Activated T-cell treated with anti-CD3 and anti-CD28 coated beads for 1 hour (primary cell): ENCODE data around the gene APRT.
"Not testable (repeated sequence)": the region's sequence is repeated elsewhere in the genome, so short reads cannot be mapped to it uniquely, and the experiment has no call there.

ENCODE experiments used
- DNase-seq: peaks from one replicate; pipeline ENCODE4 v3.0.0-alpha.2; 2020; ENCODE audit warnings: low read depth

Gene APRT

DNA sequence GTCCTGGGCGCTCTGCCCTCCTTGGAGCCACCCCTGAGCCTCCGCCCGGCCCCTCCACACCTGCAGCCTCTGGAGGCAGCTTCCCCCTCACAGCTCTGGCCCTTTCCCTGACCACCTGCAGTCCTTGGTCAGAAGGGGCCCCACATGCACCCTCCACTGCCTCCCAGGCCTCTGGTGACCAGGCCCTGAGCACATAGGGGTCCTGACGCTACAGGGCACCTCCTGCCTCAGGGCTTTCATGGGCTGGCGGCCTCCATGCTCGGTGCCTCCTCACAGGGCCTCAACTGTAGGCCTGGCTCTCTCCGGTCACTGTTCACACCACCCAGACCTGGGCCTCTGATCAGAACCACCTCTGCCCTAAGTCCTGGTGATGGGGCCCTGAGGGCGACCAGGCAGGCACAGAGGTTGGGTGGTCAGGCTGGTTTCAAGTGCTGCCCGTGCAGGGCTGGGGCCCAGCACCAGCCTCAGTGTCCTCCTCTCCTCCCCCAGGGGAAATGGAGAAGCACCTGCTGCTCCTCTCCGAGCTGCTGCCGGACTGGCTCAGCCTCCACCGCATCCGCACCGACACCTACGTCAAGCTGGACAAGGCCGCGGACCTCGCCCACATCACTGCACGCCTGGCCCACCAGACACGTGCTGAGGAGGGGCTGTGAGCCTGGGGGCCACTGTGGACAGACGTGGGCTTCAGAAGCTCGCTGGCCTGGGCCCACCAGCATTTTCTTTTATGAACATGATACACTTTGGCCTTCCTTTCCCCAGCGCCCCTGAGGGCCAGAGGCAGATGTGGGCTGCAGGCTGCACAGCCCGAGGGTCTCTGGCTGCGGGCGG, 3.9 kb downstream of the APRT start:
- no peak for DNase-seq

DNA sequence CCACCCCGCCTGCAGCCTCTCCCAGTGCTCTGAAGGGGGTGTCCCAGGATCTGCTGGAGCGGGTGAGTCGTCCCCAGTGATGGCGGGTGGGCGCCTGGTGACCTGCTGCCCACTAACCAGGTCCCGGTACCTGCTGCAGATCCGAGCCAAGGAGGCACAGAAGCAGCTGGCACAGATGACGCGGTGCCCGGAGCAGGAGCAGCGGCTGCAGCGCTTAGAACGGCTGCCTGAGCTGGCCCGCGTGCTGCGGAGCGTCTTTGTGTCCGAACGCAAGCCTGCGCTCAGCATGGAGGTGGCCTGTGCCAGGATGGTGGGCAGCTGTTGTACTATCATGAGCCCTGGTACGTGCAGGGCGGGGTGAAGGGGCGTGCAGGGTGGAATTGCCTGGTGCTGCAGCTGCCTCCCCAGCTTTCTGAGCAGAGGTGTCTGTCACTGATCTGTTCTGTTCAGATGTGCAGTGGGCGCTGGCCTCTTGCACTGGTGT, 4.5 kb downstream of the APRT start:
- no peak for DNase-seq

DNA sequence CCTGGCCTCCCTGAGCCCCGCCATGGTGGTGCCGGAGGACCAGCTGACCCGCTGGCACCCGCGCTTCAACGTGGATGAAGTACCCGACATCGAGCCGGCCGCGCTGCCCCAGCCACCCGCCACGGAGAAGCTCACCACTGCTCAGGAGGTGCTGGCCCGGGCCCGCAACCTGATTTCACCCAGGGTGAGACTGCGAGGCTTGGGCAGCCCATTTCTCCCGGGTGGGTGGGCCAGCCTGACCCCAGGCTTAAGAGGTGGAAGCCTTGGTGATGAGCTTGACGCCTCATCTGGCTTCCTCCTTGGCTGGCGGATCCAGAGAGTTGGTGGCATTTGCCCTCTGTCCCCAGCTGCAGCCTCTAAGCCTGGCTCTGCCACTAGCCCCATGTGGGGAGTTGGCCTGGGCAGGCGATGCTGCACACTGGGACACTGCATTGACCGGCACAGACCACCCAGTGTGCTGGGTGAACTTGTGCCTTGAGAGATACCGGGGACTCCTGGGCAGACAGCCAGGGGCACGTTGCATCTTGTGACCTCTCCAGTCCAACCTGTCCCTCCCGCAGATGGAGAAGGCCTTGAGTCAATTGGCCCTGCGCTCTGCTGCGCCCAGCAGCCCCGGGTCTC, 5.1 kb downstream of the APRT start:
- no peak for DNase-seq

DNA sequence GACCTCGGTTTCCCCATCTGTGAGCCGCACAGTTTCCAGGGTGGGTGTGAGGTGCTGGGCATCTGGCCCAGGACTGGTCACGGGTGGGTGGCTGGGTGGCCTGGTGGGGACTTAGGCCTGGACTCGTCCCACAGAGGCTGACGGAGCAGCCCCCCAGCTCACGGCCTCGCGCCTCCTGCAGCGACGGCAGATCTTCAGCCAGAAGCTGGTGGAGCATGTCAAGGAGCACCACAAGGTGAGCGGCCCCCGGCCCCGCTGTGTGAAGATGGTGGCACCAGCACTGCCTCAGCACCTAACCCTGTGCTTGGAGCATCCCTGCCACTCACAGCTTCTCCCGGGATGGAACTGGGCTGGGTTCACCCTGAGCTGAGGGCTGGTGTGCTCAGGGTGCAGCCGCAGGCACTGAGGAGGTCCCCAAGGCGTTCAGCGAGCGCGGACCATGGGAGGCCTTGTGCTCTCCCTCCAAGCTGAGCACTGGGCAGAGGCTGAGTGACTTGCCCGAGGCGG, 5.8 kb downstream of the APRT start:
- no peak for DNase-seq

GRCh38 chr16:88805340-88805715, 6.4 kb downstream of the APRT start:
- no peak for DNase-seq

- DNase-seq = no peak
These were observed 7.0 kb downstream of the APRT start for GRCh38 chr16:88804552-88805339.

DNA sequence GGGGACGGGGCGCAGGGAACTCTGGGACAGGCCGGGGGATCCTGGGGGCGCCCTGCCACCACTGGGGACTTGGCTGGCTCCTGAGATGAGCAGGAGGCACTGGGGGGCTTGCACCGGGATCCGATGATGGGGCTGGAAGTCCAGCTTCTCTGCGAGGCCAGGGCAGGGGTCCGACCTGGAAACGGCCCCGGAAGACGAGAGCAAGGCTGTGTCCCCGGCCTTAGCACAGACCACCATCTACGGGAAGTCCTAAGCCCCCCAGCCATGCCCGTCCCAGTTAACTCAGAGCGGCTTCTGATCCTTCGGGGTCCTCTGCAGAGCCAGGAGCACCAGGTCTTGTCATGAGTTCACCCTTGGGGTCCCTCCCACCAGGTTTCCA, 7.6 kb downstream of the APRT start:
- no peak for DNase-seq

DNA sequence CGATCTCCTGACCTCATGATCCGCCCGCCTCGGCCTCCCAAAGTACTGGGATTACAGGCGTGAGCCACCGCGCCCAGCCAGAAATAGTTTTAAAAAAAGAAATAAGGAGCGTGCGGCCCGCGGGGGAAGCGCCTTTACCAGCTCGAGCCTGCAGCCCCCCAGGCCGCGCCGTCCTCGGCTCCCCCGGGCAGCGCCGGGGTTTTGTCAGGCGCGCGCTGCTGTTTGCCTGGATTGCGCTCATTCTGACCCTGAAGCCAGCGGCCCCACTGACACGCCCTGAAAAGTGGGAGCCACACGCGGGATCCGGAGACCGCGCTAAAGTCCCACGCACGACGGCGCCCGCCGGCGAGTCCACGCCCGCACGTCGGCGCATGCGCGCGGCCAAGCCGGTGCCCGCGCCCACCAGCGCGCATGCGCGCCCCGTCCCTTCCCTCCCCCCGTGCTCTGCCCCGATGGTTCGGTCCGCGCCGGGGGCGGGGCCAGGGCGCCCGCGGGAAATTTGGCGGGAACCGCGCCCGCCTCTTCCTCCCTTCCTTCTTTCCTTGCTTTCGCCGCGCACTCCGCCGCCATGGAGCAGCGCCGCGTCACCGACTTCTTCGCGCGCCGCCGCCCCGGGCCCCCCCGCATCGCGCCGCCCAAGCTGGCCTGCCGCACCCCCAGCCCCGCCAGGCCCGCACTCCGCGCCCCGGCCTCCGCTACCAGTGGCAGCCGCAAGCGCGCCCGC, 8.3 kb downstream of the APRT start, which contains the start of gene CDT1:
Gene CDT1 (plus strand): TSS at position 526 of the 724 bp plus-strand sequence. CDS start 43 bp downstream, at position 569.
- DNase-seq = peak; percentile 81

DNA sequence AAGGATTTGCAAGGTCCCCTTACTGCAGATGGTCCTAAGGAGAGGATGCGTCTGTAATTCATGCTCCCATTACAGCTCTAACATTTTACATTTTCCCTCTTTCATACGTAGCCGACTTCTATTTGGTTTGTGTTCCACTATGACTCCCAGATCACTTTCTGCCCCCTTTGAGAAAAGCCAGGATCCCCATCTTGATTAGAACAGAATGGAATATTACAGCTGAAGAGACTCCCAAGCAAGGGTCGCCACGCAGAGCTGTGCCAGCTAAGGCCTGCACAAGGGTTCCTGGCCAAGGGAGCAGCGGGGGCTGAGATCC, 11.5 kb downstream of the APRT start:
- DNase-seq = no peak

DNA sequence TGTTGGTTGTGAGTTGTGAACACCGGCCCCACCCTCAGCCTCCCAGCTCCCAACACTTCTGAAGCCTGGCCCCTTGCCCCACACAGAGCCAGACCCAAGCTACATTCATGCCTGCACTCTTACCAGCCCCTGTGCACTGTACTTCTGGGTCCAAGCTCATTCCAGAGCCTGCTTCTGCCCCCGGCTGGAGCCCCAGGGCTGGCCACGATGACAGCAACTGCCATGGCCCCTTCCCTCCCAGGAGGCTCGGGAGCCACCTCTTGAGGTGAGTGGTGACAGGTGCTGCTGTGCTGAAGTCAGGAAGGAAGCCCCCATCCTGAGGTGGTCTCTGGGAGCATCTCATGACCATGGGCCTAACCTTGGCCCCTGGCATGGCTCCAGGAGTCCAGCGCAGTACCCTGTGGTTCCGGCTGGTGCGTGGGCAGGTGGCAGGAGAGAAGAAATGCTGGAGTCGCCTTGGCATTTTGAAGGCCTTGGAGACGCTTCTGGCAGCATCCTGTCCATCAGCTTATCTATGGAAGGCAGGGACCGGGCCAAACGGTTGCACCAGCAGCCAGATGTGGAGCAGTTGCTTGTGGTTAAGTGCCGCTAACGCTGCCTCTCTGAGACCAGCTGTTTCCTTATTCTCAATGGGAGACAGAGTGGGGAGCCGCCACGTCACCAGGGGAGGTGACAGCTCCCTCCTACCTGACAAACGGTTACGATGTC, 12.0 kb downstream of the APRT start:
- DNase-seq = no peak

DNA sequence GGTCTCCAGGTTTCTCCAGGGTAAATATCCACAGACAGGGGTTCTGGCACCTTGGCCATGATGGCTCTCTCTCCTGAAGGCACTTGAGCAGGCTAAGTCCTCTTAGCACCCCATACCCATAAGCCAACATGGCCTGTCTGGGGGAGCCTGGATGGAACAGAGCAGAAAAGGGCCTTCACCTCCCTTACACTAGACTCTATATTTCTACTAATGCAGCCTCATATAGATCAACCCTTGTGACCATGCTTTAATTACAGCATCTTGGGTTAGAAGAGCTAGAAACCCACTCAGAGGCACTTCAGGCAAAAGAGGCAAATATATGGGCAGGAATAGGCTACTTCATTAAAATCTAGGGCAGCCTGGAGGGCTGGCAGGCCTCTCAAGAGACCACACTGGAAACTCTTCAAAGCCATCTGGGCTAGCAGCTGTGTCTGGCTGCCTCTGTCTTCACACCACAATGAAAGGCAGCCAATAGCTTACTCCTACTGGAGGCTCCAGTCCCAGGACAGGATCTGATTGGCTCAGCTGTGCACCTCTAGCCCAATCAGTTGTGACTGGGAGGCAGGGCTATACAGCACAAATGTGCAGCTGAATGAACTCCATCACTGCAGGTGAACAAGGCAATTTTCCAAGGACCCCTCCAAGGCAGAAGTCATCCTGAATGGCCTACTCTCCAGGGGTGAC, 12.8 kb downstream of the APRT start:
- DNase-seq = no peak

GRCh38 chr16:88798073-88798472, 13.7 kb downstream of the APRT start:
- DNase-seq = no peak

GRCh38 chr16:88796278-88796677, 15.4 kb downstream of the APRT start:
- DNase-seq = no peak

GRCh38 chr16:88793251-88793954, 18.3 kb downstream of the APRT start:
- no peak for DNase-seq

- no peak for DNase-seq
These were observed 19.0 kb downstream of the APRT start for GRCh38 chr16:88792668-88793250.

DNA sequence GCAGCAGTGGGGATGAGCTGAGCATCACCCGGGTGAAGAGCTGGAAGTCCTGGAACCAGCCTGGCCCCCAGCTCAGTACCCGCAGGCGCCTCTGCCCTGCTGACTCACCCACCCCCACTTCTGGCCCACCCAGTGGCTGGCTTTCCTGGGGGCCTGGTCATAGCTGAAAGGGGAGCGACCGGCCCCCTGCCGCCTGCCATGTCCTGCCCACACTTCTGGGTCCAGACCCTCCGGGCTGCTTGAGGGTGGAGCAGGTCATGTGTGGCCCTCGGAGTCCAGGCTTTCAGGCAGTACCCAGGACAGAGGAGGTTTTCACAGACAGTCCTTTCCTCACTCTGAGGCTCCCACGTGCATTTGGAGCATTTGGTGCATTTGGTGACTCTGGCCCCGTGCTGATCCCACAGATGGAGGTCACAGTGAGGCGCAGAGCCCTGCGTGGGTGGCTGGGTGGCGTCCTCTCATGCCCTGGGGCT, 19.6 kb downstream of the APRT start:
- DNase-seq = no peak

- DNase-seq = no peak
These were observed 21.2 kb downstream of the APRT start for GRCh38 chr16:88790312-88791211.

DNA sequence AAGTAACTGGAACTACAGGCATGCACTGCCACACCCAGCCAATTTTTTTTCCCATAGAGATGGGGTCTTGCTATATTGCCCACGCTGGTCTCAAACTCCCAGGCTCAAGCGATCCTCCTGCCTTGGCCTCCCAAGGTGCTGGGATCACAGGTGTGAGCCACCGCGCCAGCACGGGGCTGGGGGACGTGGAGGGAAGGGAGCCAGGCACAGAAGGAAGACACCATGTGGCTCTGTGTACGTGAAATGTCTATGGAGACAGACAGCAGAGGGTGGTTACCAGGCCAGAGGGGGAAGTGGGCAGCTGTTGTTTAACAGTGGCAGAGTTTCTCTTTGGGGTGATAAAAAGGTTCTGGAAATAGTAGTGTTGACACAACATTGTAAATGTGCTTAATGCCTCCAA, 22.1 kb downstream of the APRT start:
- DNase-seq = no peak

GRCh38 chr16:88788749-88789148, 23.0 kb downstream of the APRT start:
- DNase-seq = not testable (repeated sequence)
